GM18873 (cell line): ENCODE data around the gene PARVG.

Source experiments
- ATAC-seq: cut with Tn5 transposase; IDR thresholded peaks from one replicate; pipeline ENCODE4 v1.9.1; 2021; ENCODE audit warnings: mild to moderate bottlenecking, moderate library complexity, moderate number of reproducible peaks; ENCODE audit not compliant: unreplicated experiment, low FRiP score

The PARVG gene

DNA sequence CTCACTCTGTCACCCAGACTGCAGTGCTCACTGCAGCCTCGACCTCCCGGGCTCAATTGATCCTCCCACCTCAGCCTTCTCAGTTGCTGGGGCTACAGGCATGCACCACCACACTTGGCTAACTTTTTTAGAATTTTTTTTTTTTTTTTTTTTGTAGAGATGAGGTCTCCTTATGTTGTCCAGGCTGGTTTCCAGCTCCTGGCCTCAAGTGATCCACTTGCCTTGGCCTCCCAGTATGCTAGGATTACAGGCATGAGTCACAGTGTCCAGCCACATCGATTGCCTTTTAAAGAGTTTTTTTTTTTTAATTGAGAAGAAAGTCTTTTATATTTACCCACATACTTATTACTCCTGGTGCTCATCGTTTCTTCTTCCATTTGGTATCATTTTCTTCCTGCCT, 30.0 kb downstream of the PARVG start:
- ATAC-seq = no peak

DNA sequence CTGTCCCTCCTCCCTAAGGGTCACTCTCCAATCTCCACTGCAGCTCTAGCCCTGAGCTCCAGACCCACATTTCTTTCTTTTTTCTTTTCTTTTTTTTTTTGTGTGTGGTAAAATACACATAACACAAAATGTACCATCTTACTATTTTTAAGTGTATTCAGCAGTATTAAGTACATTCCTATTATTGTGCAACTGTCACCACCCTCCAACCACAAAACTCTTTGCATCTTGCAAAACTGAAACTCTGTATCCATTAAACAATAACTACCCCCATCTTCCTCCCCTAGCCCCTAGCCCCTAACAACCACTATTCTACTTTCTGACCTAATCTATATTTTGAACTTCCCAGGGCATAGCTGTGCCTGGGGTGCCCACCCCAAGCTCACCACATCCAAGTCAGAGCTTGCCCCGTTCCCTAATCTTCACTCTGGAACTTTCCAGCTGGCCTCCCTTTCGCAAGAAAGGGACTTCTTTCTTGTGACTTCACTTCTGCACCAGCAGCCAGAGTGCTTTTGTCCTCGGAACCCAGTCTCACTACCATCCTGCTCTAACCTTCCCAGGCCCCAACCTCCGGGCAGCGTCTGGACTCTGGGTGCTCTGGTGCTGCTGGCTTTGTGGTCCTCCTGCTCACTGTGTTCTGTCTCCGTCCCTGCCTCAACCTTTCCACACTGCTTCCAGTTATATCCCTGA, 30.7 kb downstream of the PARVG start:
- ATAC-seq = no peak

- no peak for ATAC-seq
Measured at GRCh38 chr22:44211946-44212930, 31.5 kb downstream of the PARVG start.

DNA sequence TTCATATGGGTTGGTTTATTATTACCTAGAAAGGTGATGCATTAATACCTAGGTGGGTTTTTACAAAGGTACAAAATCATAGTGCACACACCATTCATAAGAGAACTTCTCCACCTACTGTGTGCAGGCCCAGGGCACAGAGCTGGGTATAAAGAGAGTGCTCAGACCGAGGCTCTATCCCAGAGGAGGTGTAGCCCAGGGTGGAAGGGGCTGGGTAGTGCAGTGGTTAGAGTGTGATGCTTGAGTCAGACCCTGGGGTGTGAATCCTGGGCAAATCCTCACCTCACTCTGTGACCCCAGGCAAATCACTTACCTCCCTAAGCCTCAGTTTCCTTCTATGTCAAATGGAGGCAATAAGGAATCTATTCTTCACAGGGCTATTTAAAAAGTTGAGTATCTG, 32.2 kb downstream of the PARVG start:
- ATAC-seq = no peak

DNA sequence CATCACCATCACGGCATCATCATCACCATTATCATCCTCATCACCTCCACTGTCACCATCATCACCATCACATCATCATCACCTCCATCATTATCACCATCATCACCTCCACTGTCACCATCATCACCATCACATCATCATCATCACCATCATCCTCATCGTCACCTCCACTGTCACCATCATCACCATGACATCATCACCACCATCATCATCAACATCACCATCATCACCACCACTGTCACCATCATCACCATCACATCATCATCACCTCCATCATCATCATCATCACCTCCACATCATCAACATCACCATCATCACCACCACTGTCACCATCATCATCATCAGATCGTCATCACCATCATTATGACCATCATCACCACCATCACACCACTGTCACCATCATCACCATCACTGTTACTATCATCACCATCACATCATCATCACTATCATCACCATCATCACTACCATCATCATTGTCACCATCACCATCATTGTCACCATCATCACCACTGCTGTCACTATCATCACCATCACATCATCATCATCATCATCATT, 32.8 kb downstream of the PARVG start:
- no peak for ATAC-seq

DNA sequence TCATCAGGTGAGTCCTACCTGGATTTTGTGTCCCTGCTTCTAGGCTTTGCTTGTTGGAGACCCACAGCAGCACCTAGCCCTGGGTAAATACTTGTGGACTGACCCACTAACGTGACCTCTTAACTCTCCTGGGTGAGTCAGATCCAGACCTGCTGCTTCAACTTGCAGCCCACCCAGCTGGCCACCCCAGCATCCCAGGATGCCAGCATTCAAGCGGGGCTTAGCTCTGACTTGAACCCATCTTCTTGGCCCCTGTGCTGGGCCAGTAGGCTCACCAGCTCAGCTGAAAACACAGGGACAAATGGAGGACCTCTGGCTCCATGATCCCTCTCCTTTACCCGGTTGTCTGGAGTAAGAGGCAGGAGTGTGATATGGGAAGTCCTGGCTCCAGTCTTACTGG, 33.5 kb downstream of the PARVG start:
- no peak for ATAC-seq

GRCh38 chr22:44214764-44215163, 34.0 kb downstream of the PARVG start:
- no peak for ATAC-seq

GRCh38 chr22:44215287-44215686, 34.6 kb downstream of the PARVG start:
- no peak for ATAC-seq

DNA sequence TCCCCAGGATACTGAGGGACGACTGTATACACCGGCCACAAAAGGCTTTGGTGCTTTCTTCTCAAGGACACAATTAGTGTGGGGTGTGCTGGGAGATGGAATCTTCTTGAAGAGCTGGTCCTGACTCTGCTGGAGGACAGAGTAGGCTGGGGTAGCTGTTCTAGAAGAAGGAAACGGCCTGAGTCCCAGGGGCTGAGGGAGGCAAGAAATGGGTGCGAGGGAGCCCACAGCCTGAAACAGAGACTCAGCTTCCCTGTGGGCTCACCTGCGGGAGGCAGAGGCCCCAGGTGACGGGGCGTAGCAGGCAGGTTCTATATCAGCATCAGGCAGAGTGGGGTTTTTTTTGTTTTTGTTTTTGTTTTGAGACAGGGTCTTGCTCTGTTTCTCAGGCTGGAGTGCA, 36.6 kb downstream of the PARVG start:
- no peak for ATAC-seq

DNA sequence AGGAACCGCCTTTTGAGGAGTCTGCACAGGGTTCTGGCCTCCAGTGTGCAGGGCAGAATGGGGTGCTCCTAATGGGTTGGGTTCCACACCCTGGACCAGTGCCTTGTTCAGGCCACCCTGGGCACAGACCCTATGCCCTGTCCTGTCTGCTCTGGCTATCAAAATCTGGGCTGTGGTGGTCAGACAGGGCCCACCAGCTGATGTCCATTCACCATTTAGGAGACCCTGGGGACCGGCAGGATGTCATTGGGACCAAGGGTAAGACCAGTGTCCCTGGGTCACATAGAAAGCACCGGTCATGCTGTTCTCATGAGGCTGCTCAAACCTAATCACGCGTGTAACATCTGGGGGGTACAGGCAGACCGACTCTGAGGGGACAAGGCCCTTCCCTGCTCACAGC, 37.3 kb downstream of the PARVG start:
- ATAC-seq = no peak

DNA sequence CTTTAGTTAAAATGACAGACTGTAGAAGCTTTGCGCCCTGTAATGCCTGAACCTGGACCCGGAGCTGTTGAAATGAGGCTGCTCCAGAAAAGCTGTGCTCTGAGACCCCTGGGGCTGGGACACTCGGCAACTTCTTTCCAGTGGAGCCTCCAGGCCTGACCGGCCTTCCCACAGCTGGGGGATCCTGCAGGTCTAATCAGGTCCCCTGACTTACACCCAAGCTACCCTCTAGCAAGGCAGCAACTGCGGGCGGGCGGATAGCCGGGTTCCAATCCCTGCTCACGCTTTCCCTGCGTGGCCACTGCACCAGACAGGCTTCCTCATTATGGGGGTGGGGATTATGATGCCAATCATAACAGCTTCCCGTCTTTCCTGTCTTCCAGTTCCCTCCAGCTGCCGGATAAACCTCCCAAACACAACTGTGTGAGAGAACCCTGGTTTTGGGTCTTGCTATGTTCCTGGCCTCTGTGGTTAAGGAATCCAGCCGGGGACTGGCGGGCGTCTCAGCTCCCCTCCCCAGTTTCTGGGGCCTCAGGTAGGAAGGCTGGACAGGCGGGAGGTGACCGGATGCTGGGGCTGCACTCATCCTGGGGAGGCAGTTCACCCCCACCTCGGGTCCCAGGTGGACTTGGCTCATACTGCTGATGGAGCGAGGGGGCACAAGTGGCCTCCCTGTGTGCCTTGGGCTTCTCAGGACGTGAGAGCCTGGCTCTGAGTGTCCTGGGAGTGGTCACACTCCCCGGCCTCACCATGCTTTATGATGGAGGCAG, 38.6 kb downstream of the PARVG start:
- no peak for ATAC-seq

DNA sequence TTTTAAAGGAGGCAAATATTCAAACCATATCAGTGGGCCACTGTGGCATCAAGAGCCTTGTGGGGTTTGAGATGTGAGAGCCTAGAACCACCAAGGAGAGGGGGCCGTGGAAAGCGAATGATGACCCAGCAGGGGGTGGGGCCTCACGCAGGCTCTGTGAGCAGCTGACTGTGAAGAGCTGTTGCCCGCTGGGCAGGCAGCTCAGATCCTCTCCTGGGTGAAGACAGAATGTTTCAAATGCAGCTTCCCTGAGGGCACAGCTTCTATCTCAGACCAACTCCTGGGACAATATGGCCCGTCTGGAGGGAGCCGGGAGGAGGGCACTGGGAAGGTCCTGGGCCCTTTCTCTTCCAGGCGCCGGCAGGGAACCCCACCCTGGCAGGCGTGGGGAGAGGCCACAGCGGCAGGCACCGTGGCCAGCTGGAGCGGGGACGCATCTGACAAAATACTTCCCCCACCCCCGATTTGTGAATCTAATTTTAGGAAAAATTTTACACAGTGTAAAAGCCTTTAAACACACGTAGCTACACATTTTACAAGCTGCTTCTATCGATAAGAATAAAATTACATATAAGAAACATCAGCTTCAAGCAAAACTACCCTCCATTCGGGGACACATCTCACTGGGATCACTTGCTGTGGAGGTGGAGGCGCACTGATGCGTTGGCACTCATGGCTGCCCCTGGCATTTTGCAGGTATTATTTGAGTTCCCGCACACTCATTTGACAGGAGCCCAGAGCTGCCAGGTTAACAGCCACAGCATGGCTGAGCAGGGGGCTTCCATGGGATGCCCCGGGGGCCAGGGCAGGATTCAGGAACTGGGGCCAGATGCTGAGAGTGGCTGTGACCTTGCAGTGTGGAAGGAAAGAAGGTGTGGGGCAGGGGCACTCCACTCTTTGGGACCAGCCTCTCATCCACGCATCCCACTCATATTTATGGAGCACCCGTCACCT, 40.3 kb downstream of the PARVG start:
- no peak for ATAC-seq

- ATAC-seq = no peak
Measured at GRCh38 chr22:44221710-44222475, 41.2 kb downstream of the PARVG start.

GRCh38 chr22:44224166-44224565, 43.4 kb downstream of the PARVG start:
- no peak for ATAC-seq

GRCh38 chr22:44225091-44225689, 44.5 kb downstream of the PARVG start:
- ATAC-seq = no peak

GRCh38 chr22:44225812-44226211, 45.1 kb downstream of the PARVG start:
- no peak for ATAC-seq

DNA sequence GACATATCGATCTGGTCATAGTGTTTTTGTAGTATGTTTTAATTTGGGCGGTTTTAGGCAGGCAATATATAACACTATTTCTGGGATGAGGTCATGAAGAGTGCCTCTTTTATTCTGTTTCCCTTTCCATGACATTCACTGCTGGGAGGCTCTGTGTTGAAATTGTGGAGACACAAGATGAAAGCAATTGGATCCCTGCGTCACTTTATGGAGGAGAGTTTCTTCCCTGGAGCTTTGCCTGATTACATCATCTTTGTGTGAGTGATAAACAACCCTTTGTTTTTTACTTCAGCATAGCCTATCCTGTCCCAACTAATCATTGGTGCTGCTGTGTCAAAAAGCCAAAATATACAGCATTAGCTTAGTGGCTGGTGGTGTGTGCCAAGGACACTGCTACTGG, 48.6 kb downstream of the PARVG start:
- ATAC-seq = no peak

- no peak for ATAC-seq
Measured at GRCh38 chr22:44229809-44230208, 49.1 kb downstream of the PARVG start.
